Fibroblast of upper back skin (primary cell): ENCODE measurements around the gene CCS.
"Not testable (repeated sequence)": the region's sequence is repeated elsewhere in the genome, so short reads cannot be mapped to it uniquely, and the experiment has no call there.

ENCODE experiments used
- DNase-seq: peaks from one replicate; pipeline ENCODE4 v3.0.0-alpha.2; 2013

CCS gene

GRCh38 chr11:66561975-66562248, 31.1 kb upstream of the CCS start:
- DNase-seq = no peak

- no peak for DNase-seq
Observed at GRCh38 chr11:66562275-66562674, 30.7 kb upstream of the CCS start.

- no peak for DNase-seq
Observed at GRCh38 chr11:66562907-66563583, 29.9 kb upstream of the CCS start.

- no peak for DNase-seq
Observed at GRCh38 chr11:66563832-66564231, 29.2 kb upstream of the CCS start.

GRCh38 chr11:66564538-66564937, 28.4 kb upstream of the CCS start:
- no peak for DNase-seq

- DNase-seq = no peak
Observed at GRCh38 chr11:66564984-66565383, 28.0 kb upstream of the CCS start.

GRCh38 chr11:66566221-66566620, 26.8 kb upstream of the CCS start:
- DNase-seq = no peak

- DNase-seq = no peak
Observed at GRCh38 chr11:66567787-66568123, 25.2 kb upstream of the CCS start.

- peak; percentile 69 for DNase-seq
Observed at GRCh38 chr11:66568124-66568916, 24.7 kb upstream of the CCS start, which contains the start of gene CTSF. CTSF (minus strand) TSS chr11:66568606; CDS start chr11:66568486, 120 bp downstream.

GRCh38 chr11:66569076-66569475, 23.9 kb upstream of the CCS start:
- no peak for DNase-seq

GRCh38 chr11:66570079-66570849, 22.7 kb upstream of the CCS start:
- DNase-seq = no peak

- no peak for DNase-seq
Observed at GRCh38 chr11:66570850-66571180, 22.2 kb upstream of the CCS start.

- DNase-seq = peak; percentile 68
Observed at GRCh38 chr11:66579017-66579606, 13.9 kb upstream of the CCS start.

GRCh38 chr11:66580803-66581202, 12.2 kb upstream of the CCS start:
- DNase-seq = no peak

- no peak for DNase-seq
Observed at GRCh38 chr11:66581261-66581660, 11.7 kb upstream of the CCS start.

GRCh38 chr11:66582565-66583147, 10.3 kb upstream of the CCS start:
- not testable (repeated sequence) for DNase-seq

GRCh38 chr11:66585447-66585846, 7.5 kb upstream of the CCS start:
- not testable (repeated sequence) for DNase-seq

GRCh38 chr11:66586136-66586535, 6.8 kb upstream of the CCS start:
- DNase-seq = no peak

- DNase-seq = not testable (repeated sequence)
Observed at GRCh38 chr11:66589315-66589714, 3.7 kb upstream of the CCS start.

- no peak for DNase-seq
Observed at GRCh38 chr11:66589996-66590675, 2.8 kb upstream of the CCS start.

- DNase-seq = no peak
Observed at GRCh38 chr11:66591175-66591574, 1.8 kb upstream of the CCS start.

- DNase-seq = no peak
Observed at GRCh38 chr11:66593303-66593635, 284 bp downstream of the CCS start.

- no peak for DNase-seq
Observed at GRCh38 chr11:66593650-66594049, 665 bp downstream of the CCS start.
